GM04503 (cell line): ENCODE data around the gene NLGN3.

ENCODE experiments used
- DNase-seq: peaks from one replicate; pipeline ENCODE4 v3.0.0-alpha.2; 2012; ENCODE audit warnings: low read depth

NLGN3 gene

DNA sequence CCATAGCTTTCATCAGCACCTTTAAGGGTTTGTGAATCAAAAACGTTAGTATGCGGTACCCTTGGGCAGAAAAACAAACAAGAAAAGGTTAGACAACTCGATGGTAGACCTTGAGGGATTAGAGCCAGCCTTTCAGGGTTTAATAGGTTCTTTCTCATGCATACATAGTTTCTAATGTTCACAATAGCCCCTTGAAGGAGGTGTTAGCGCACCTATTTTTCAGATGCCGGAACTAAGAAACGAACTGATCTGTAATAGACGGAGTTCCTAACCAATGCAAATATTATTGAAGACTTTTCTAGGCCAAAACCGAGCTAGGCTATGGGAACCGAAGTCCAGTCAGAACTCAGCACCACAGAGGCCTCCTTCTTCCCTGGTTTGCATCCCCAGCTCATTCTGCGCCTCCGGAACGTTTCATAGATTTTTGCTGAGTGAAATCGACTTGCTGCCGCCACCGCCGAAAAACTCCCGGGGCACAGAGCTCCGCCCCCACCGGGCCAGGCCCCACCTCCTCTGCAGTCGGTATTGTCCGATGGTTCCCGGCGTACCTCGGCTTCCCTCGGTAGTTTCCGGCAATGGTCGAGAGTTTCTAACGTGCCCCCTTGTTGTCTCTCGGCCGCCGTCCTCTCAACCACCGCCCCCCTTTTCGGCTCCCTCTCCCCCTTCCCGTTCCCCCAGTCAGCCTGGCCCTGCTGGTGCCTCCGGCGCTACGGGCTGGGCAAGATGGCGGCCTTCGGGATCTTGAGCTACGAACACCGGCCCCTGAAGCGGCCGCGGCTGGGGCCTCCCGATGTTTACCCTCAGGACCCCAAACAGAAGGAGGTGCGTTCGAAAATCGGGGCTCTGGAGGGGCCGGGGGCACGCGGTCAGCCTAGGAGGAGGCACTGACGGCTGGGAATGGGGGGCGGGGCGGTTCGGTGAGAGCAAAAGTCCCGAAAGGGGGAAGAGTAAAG, 26.3 kb upstream of the NLGN3 start, which contains the start of gene MED12:
Gene MED12 (plus strand): TSS at position 565 of the 953 bp plus-strand sequence. CDS start 159 bp downstream, at position 724.
- DNase-seq, result peak; percentile 35

DNA sequence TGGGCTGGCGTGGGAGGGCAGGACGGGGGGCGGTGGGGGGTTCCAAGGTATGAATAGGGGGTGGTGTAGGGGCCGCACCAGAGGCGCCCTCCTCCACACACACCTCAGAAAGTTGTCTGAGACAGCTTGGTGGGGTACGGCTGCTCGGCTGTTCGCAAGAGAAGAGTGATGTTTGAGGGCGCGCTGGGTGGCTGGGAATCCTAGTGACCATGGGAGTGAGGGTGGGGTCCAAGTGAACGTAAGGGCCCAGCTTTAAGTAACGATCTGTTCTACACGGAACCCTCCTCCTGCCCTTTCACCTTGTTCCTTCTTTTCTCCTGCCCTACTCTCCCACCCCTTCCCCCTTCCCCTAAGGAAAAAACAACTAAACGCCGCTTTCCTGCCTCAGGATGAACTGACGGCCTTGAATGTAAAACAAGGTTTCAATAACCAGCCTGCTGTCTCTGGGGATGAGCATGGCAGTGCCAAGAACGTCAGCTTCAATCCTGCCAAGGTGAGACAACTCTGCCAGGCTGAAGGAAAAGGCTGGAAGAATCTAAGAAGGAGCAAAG, 25.6 kb upstream of the NLGN3 start:
- no peak for DNase-seq

DNA sequence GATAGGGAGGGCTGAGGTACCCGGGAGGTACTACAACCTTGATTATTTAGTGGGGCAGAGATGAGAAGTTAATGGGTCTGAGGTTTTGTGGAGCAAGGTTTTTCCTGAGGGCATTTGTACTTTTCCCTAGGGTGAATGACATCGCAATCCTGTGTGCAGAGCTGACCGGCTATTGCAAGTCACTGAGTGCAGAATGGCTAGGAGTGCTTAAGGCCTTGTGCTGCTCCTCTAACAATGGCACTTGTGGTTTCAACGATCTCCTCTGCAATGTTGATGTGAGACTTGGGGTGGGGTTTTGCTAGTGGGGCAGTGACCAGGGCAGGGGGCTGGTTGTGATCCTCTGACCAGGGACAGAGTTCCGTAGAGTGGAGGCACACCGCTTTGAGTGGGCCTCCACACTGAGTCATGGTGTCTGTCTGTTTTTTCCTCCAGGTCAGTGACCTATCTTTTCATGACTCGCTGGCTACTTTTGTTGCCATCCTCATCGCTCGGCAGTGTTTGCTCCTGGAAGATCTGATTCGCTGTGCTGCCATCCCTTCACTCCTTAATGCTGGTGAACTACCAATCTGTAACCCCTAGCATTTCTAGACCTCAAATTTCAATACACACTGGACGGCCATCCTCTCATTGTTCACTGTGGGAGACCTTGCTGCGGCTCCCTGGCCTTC, 16.3 kb upstream of the NLGN3 start:
- no peak for DNase-seq

DNA sequence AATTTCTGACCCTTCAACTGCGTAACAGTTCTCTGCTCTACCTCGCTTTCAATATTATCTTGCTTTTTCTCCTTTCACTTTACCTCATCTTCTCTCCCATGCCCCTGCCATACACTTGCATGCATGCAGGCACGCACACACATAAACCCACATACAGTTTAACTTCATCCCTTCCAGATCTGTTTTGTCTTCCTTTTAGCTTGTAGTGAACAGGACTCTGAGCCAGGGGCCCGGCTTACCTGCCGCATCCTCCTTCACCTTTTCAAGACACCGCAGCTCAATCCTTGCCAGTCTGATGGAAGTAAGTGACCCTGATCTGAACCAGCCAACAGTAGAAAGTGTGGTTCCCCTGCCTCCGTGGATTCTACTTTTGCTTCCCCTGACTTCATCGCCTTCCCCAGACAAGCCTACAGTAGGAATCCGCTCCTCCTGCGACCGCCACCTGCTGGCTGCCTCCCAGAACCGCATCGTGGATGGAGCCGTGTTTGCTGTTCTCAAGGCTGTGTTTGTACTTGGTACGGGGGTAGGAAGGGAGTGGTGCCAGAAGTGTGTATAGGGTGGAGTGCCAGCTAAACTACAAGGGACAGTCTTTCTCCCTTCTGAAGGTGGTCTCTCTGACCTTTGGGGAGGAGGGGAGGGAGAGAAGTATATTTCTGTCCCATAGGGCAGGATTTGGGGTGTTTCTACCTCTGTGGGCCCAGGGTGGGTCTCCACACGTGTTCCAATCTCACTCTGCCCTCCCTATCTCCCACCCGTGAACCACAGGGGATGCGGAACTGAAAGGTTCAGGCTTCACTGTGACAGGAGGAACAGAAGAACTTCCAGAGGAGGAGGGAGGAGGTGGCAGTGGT, 15.5 kb upstream of the NLGN3 start:
- no peak for DNase-seq

DNA sequence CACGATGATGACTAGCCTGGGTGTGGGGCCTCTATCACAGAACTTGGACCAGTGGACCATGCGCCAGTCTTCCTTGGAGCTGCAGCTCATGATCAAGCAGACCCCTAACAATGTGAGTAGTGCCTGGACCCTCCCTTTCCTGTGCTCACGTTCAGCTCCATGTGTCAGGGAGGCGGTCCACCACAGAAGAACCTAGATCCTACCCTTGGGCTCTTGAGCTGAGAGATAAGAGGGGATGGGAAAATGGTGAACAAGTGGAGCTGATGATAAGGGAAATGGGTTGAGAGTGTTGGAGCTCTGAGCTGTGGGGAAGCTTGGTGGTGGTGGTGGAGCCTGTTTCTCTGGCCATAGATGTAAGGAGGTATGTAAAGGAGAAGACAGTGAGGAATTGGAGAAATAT, 13.1 kb upstream of the NLGN3 start:
- no peak for DNase-seq

DNA sequence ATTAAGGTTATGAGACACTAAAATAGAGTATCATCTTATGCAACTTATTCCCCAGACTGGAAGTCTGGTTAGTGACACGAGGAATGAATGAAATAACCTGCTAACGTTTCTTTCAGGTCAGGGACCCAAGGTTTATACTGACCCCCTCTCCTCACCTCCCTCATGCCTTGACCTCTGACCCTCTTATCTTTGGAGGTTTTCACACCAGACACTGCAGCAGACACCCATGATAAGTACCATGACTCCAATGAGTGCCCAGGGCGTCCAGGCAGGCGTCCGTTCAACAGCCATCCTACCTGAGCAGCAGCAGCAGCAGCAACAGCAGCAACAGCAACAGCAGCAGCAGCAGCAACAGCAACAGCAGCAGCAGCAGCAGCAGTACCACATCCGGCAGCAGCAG, 4.2 kb upstream of the NLGN3 start:
- DNase-seq, result no peak

DNA sequence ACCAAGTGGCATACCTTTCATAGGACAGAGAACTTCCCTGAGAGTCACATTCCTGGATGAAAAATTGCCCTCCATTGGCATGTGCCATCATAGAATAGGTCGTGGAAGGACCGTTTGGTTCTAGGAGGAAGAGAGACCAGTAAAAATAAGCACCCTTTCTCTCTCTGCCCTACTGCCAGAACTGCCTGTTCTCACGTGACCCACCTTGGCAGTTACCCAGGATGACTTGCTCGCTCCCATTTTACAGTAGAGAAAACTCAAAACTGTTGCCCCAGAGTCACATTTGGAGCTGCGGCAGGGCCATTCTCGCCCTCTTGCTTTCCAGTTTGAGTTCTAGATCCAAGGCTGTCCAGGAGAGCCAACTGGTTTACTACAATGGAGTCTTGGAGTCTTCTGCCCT, 1.1 kb upstream of the NLGN3 start:
- DNase-seq, result no peak

DNA sequence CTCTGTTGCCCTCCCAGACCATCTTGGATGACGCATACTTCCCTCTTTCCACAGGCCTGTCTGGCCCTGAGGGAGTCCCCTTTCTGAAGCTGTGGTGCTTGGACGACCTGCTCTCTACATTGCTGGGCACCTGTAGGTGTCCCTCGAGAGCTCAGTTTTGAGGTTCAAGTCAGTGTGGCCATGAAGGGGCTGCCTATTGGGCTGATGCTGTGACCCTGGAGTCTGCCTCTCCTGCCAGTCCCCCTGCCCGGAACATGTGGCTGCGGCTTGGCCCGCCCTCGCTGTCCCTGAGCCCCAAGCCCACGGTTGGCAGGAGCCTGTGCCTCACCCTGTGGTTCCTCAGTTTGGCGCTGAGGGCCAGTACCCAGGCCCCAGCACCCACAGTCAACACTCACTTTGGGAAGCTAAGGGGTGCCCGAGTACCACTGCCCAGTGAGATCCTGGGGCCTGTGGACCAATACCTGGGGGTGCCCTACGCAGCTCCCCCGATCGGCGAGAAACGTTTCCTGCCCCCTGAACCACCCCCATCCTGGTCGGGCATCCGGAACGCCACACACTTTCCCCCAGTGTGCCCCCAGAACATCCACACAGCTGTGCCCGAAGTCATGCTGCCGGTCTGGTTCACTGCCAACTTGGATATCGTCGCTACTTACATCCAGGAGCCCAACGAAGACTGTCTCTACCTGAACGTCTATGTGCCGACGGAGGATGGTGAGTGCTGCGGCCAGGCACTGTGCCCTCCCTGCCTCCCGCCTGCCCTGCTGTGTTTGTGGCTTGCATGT, 3.0 kb downstream of the NLGN3 start:
- no peak for DNase-seq

DNA sequence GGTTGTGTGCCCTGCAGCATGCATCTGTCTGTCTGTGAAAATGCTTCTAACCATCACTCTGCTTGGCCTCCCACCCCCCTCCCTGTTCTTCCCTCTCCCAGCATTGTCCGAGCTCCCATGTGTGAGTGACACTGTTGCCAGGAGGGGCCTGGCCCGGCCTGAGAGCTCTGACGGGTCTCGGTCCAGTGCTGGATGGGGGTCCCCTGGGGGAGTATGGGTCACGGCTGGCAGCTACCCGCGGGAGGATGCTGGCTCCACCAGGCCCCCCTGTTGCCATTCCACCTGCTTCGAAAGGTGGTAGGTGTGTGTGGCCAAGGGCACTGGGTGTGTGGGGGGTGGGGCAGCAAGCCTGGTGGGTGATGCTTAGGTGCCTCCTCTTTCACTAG, 3.6 kb downstream of the NLGN3 start:
- no peak for DNase-seq

DNA sequence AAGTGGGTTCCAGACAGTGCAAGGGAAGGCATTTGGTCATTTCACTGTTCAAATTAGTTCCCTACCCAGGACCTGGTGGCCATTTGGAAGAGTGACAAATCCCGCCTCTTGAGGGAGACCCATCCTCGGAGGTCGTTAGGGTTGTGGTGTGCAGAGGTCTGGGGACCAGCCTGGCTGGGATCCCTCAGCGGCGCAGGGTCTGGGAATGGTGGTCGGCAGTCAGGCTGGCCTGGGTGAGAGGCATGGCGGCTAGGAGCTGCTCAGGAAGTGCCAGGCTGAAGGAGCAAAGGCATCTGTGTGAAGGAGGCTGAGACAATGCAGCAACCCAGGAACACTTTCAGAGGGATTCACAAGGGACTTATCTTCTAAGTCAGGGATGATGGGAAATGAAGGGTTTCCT, 6.7 kb downstream of the NLGN3 start:
- no peak for DNase-seq

DNA sequence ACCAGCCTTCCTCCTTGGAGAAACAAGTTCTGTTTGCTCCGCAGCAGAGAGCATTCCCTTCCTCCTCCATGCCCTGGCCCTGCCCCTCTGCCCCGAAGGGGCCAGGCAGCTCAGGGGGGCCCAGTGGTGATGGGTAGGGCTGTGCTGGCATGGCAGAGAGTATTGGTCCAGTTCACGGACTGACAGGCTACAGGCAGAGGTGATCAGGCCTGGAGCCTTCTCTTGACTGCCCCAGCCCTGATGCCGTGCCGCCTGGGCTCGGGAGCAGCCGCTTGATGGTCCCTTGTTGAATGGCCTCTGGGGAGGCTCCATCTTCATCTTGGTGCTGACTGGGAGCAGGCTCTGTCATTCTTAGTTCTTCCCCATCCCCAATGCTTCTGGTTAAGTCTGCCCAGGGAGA, 9.6 kb downstream of the NLGN3 start:
- DNase-seq, result no peak

DNA sequence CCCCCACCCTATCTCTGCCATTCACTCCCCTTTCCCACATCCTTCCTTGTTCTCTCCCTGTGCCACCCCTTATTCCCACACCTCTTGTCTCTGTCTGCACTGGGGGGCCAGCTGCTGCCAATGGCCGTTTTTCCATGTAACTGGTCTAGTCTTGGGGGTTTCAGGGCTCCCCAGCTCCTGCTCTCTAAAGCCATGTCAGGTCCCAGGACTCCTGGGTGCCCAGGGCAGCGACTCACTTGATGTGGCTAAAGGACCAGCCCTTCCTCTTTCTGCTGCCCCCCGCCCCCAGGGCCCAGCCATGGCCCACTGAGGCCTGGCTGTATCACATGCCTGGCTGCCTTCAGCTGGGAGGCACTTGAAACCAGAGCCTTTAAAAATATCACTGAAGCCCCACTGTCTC, 10.0 kb downstream of the NLGN3 start:
- DNase-seq, result no peak

DNA sequence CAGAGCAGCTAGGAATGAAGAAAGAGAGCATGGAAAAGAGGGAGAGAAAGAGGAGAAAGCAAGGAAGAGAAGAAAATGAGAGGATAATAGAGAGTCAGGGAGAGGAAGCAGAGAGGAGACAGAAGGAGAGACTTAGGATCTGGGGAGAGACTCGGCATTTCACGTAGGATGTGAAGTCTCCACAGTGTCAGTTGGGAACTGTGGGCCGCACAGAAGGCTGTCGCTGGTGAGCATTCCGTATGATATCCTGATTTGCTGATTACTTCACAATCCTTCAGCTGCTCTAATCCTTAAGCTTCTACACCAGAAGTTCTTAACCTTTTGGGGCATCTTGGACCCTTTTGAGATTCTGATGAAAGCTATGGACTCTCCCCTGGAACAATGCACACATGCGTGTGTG, 14.0 kb downstream of the NLGN3 start:
- DNase-seq, result no peak

DNA sequence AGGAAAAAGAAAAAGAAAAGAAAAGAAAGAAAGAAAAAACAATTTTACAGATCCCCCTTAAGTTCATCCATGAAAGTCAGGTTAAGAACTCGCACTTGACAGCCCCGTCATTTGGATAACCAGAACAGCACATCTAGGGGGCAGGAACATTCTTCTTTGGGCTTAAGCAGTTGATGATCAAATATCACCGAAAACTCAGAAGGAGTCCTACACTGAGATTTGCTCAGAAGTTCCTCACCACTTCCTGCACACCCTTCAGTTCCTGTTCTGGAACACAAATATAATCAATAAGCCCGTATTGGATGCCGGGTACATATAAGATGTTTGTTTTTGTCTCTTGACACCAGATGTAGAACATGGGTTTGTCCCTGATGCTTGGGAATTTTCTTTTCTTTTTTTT, 14.7 kb downstream of the NLGN3 start:
- DNase-seq, result no peak

DNA sequence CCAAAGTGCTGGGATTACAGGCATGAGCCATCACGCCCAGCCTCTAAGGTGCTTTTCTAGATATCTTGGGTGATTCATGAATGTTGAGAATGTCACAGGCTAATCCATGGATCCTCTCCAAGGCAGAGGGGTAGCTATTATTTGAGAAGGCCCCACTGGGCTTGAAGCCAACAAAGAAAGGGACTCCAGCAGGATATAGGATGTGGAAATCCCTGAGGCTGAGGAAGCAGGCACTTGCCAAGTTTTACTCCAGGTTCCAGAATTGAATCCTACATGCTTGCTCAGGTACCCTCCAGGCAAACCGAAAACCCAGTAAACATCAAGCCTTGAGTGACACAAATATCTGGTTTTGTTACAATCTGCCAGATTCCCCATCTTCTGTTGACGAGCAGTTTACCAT, 15.8 kb downstream of the NLGN3 start:
- no peak for DNase-seq

DNA sequence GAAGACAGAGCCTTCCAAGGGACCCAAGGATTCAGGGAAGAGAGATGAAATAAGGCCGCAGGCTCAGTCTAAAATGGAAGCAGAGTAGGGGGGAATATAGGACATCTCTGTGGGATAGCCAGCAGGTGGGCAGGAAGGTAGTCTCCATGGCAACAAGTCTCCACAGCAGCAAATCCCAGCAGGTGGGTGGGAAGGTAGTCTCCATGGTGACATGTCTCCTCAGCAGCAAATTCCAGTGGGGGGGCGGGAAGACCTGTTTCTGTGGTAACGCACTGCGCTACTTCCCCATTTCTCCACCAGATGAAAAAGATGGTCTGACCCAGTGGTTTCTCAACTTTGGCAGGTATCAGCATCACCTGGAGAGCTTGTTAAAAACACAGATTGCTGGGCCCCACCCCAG, 18.3 kb downstream of the NLGN3 start:
- no peak for DNase-seq

DNA sequence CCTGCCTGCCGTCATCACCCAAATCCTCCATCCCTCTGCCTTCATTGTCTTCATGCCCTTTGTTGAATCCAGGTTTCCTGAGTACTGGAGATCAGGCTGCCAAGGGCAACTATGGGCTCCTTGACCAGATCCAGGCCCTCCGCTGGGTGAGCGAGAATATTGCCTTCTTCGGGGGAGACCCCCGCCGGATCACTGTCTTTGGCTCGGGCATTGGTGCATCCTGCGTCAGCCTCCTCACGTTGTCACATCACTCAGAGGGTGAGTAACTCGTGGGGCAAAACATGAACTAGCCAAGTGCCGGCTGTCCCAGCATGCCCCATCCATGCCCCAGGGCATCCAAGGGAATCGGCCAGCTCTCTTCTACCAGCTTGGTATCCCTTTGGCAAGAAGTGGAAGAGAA, 19.4 kb downstream of the NLGN3 start:
- no peak for DNase-seq

DNA sequence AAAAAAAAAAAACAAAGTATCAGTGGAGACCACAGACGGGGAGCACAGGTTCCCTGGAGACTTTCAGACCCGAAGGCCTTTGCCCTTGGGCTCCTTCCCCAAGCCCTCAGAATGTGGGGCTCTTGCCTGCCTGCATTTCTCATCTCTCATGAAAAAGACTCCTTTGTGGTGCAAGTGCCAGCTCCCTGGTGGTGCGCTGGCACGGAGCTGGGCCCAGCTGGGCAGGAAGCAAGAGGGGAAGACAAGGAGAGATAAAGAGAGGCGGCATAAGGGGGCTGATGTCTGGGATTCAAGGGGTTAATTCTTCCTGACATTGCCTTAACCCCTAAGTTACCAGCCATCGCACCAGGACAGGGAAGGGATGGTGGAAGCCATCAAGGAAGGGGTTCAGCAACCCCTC, 21.8 kb downstream of the NLGN3 start:
- DNase-seq, result no peak

DNA sequence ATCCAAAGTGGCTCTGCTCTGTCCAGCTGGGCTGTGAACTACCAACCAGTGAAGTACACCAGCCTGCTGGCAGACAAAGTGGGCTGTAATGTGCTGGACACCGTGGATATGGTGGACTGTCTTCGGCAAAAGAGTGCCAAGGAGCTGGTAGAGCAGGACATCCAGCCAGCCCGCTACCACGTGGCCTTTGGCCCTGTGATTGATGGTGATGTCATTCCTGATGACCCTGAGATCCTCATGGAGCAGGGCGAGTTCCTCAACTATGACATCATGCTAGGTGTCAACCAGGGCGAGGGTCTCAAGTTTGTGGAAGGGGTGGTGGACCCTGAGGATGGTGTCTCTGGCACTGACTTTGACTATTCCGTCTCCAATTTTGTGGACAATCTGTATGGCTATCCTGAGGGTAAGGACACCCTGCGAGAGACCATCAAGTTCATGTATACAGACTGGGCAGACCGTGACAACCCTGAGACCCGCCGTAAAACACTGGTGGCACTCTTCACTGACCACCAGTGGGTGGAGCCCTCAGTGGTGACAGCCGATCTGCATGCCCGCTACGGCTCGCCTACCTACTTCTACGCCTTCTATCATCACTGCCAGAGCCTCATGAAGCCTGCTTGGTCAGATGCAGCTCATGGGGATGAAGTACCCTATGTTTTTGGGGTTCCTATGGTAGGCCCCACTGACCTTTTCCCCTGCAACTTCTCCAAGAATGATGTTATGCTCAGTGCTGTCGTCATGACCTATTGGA, 22.6 kb downstream of the NLGN3 start:
- no peak for DNase-seq

DNA sequence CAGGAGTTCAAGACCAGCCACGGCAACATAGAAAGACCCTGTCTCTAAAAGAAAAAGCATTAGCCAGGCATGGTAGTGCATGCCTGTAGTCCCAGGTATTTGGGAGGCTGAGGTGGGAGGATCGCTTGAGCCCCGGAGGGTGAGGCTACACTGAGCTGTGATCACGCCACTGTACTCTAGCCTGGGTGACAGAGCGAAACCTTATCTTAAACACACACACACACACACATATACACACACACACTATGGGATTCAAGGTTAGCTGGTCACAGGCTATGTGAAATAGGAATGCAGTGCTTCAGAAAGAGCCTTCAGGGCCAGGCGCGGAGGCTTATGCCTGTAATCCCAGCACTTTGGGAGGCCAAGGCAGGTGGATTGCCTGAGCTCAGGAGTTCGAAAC, 23.5 kb downstream of the NLGN3 start:
- no peak for DNase-seq

DNA sequence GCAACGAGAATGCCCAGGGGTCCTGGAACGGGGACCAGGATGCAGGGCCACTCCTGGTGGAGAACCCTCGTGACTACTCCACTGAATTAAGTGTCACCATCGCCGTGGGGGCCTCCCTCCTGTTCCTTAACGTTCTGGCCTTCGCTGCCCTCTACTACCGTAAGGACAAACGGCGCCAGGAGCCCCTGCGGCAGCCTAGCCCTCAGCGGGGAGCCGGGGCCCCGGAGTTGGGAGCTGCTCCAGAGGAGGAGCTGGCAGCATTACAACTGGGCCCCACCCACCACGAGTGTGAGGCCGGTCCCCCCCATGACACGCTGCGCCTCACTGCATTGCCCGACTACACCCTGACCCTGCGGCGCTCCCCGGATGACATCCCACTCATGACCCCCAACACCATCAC, 24.9 kb downstream of the NLGN3 start:
- no peak for DNase-seq
